Keratinocyte (primary cell): ENCODE measurements around the gene THBS2. TPM values are rescaled to one million over a fixed set of nuclear protein-coding genes. Genes with fewer than 3 reads are reported as not detected.
"Not testable (repeated sequence)": the region's sequence is repeated elsewhere in the genome, so short reads cannot be mapped to it uniquely, and the experiment has no call there.

ENCODE experiments used
- DNase-seq: peaks from one replicate; pipeline ENCODE4 v3.0.0-alpha.2; 2011; ENCODE audit warnings: low read depth, missing footprints, low spot score
- FAIRE-seq: peaks from 2 replicates; lab custom pipeline; 2011; peaks lifted over from hg19 to GRCh38; lab: Jason Lieb, UNC
- H2AFZ ChIP-seq: 2 replicates; pipeline ENCODE4 v1.6.0; 2012; ENCODE audit warnings: low read length, control low read depth, inconsistent platforms; ENCODE audit not compliant: control insufficient read depth
- H3K27ac ChIP-seq: 2 replicates; pipeline ENCODE4 v1.5.1; 2011; ENCODE audit warnings: low read length; ENCODE audit not compliant: control insufficient read depth, insufficient read depth
- H3K27me3 ChIP-seq: 3 replicates; pipeline ENCODE4 v1.6.0; 2011; ENCODE audit warnings: low read length; ENCODE audit not compliant: control insufficient read depth, insufficient read depth; ENCODE audit errors: extremely low read depth
- H3K36me3 ChIP-seq, 2 experiments: 2 replicates in 1 of 2; 3 replicates in 1 of 2; pipeline ENCODE4 v1.5.1; 2011; ENCODE audit warnings: low read length in 2 of 2, mild to moderate bottlenecking in 1 of 2; ENCODE audit not compliant: control insufficient read depth in 2 of 2, insufficient read depth in 2 of 2; ENCODE audit errors: extremely low read depth in 1 of 2
- H3K4me1 ChIP-seq: 3 replicates; pipeline ENCODE4 v1.5.1; 2011; ENCODE audit warnings: low read length; ENCODE audit not compliant: control insufficient read depth, insufficient read depth; ENCODE audit errors: extremely low read depth
- H3K4me2 ChIP-seq: 3 replicates; pipeline ENCODE4 v1.6.0; 2011; ENCODE audit warnings: low read depth, low read length; ENCODE audit not compliant: control insufficient read depth, insufficient read depth; ENCODE audit errors: extremely low read depth
- H3K4me3 ChIP-seq, 3 experiments: fragments of 200-600 bp in 1 of 3; sonication (generic) in 1 of 3; 2 replicates in 2 of 3; 3 replicates in 1 of 3; pipeline ENCODE4 v1.5.1; 2011 to 2016; ENCODE audit warnings: low read length in 3 of 3, mild to moderate bottlenecking in 3 of 3, control low read depth in 2 of 3, inconsistent platforms in 1 of 3, low read depth in 1 of 3, mixed read lengths in 1 of 3, mixed run types in 1 of 3, moderate library complexity in 1 of 3; ENCODE audit not compliant: control insufficient read depth in 2 of 3, insufficient read depth in 2 of 3; ENCODE audit errors: extremely low read depth in 1 of 3
- H3K79me2 ChIP-seq: 2 replicates; pipeline ENCODE4 v1.6.0; 2012; ENCODE audit warnings: low read length; ENCODE audit not compliant: control insufficient read depth, insufficient read depth
- H3K9ac ChIP-seq: 3 replicates; pipeline ENCODE4 v1.6.0; 2011; ENCODE audit warnings: low read length; ENCODE audit not compliant: control insufficient read depth, insufficient read depth; ENCODE audit errors: extremely low read depth
- H3K9me1 ChIP-seq: 3 replicates; pipeline ENCODE4 v1.6.0; 2011; ENCODE audit warnings: low read length; ENCODE audit not compliant: control insufficient read depth, insufficient read depth; ENCODE audit errors: extremely low read depth
- H3K9me3 ChIP-seq: 2 replicates; pipeline ENCODE4 v1.5.1; 2012; ENCODE audit warnings: low read depth, low read length; ENCODE audit not compliant: control insufficient read depth
- H4K20me1 ChIP-seq: 3 replicates; pipeline ENCODE4 v1.6.0; 2011; ENCODE audit warnings: low read length; ENCODE audit not compliant: control insufficient read depth, insufficient read depth; ENCODE audit errors: extremely low read depth
- EZH2 ChIP-seq: IDR thresholded peaks from one replicate; pipeline ENCODE4 v1.6.1; 2012; ENCODE audit warnings: inconsistent platforms, mild to moderate bottlenecking, low read length, moderate library complexity
- dilution Hi-C: fragments of 300-500 bp; cut with MboI; formaldehyde crosslinking; loops from one replicate; pipeline ENCODE4 v1.7.0; 2020; ENCODE audit warnings: low sequenced_read_pairs; ENCODE audit not compliant: extremely low pct_ligation_motif_present
- polyA plus RNA-seq, 5 experiments: library from polyadenylated mRNA; depleted of rRNA in 3 of 5; stranded (reverse) in 3 of 5; stranded (forward) in 1 of 5; unstranded in 1 of 5; fragments of >200 nt; gene quantifications; 1 replicate in 1 of 5; 2 replicates in 3 of 5; 3 replicates in 1 of 5; pipeline versions ENCODE4 v1.2.1 to v1.2.3, GENCODE V29; 2011 to 2012; ENCODE audit warnings: missing spikeins in 2 of 5, low read depth in 1 of 5, low replicate concordance in 1 of 5
- TF ChIP-seq, protein P1 (sequence below), 3 experiments: IDR thresholded peaks in 1 of 3; conservative IDR thresholded peaks in 1 of 3; optimal IDR thresholded peaks in 1 of 3; 2 replicates in 2 of 3; 3 replicates in 1 of 3; pipeline versions ENCODE3 to v1.5.1; 2011; ENCODE audit warnings: low read length in 3 of 3, mild to moderate bottlenecking in 3 of 3, moderate library complexity in 2 of 3, control low read depth in 1 of 3, inconsistent platforms in 1 of 3; ENCODE audit not compliant: insufficient read depth in 2 of 3; ENCODE audit errors: extremely low read depth in 1 of 3

THBS2 gene
- polyA plus RNA-seq, 1 donor (not counting 4 experiments of a cell fraction or from before 2014, with no cell fraction given), result 533 TPM

DNA sequence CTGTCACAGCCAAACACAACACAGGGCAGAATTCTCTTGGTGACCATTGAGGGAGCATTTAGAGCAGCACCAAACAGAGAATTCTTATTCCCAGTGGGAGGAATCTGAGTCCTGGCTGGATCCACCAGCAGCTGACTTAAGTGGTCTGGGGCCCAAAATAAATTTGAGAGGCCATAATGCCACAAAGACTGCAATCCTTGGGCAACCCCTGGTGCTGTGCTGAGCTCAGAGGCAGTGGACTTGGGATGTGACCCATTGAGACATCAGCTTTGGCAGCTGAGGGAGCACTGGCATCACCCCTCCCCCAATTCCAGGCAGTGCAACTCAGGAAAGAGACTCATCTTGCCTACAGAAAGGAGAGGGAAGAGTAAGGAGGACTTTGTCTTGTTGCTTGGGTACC, 48.6 kb upstream of the THBS2 start:
- no peak overlapping the region for H3K4me2 ChIP-seq
- no peaks in the 10 kb centered on the region for H4K20me1 ChIP-seq
- H3K9me1 ChIP-seq, result no peaks in the 10 kb centered on the region
- H2AFZ ChIP-seq, result no peak overlapping the region
- H3K4me1 ChIP-seq, result no peaks in the 10 kb centered on the region
- TF ChIP-seq EZH2, result no peak
- TF ChIP-seq, protein P1, sequence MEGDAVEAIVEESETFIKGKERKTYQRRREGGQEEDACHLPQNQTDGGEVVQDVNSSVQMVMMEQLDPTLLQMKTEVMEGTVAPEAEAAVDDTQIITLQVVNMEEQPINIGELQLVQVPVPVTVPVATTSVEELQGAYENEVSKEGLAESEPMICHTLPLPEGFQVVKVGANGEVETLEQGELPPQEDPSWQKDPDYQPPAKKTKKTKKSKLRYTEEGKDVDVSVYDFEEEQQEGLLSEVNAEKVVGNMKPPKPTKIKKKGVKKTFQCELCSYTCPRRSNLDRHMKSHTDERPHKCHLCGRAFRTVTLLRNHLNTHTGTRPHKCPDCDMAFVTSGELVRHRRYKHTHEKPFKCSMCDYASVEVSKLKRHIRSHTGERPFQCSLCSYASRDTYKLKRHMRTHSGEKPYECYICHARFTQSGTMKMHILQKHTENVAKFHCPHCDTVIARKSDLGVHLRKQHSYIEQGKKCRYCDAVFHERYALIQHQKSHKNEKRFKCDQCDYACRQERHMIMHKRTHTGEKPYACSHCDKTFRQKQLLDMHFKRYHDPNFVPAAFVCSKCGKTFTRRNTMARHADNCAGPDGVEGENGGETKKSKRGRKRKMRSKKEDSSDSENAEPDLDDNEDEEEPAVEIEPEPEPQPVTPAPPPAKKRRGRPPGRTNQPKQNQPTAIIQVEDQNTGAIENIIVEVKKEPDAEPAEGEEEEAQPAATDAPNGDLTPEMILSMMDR (optimal IDR thresholded peaks at IDR 0.05 in 1 of 3, IDR thresholded peaks at IDR 0.05 in 1 of 3, conservative IDR thresholded peaks at IDR 0.05 in 1 of 3; ENCODE audit: extremely low read depth in 1 of 3, insufficient read depth in 2 of 3, low read length in 3 of 3), result no peak
- H3K9ac ChIP-seq, result no peak overlapping the region
- no peak for DNase-seq
- peaks cover 3% of the 10 kb centered on the region for H3K9me3 ChIP-seq
- no peak for FAIRE-seq
- dilution Hi-C loops, result no loop called here
- no peak overlapping the region for H3K27ac ChIP-seq
- no peaks in the 10 kb centered on the region for H3K36me3 ChIP-seq
- no peaks in the 10 kb centered on the region for H3K27me3 ChIP-seq
- H3K79me2 ChIP-seq, result no peaks in the 10 kb centered on the region
- no peak overlapping the region for H3K4me3 ChIP-seq

DNA sequence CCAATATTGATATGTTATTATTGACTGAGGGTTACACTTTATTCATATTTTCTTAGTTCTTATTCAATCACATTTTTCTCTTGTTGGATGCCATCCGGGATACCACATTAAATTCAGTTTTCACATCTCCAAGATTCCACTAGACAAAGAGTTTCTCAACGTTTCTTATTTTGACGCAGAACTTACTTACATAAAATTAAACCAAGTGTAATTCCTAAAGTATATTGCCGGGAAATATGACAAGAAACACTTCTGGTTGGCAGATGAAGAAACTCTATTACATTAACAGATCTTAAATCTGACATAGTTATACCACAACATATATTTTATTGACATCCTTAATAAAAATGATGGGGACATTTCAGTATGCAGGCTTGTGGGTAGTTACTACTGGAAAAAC, 47.3 kb upstream of the THBS2 start:
- H3K27me3 ChIP-seq, result no peaks in the 10 kb centered on the region
- H3K27ac ChIP-seq, result no peak overlapping the region
- H3K9me1 ChIP-seq, result no peaks in the 10 kb centered on the region
- peaks cover 8% of the 10 kb centered on the region for H3K4me1 ChIP-seq
- DNase-seq (no peak), FAIRE-seq (no peak)
- no peak overlapping the region for H2AFZ ChIP-seq
- dilution Hi-C loops, result no loop called here
- TF ChIP-seq EZH2, result no peak
- TF ChIP-seq, protein P1 (optimal IDR thresholded peaks at IDR 0.05 in 1 of 3, IDR thresholded peaks at IDR 0.05 in 1 of 3, conservative IDR thresholded peaks at IDR 0.05 in 1 of 3; ENCODE audit: extremely low read depth in 1 of 3, insufficient read depth in 2 of 3, low read length in 3 of 3), result no peak
- no peaks in the 10 kb centered on the region for H3K79me2 ChIP-seq
- no peaks in the 10 kb centered on the region for H4K20me1 ChIP-seq
- no peaks in the 10 kb centered on the region for H3K36me3 ChIP-seq
- no peak overlapping the region for H3K4me2 ChIP-seq
- peaks cover 3% of the 10 kb centered on the region for H3K9me3 ChIP-seq
- no peak overlapping the region for H3K4me3 ChIP-seq
- no peak overlapping the region for H3K9ac ChIP-seq

DNA sequence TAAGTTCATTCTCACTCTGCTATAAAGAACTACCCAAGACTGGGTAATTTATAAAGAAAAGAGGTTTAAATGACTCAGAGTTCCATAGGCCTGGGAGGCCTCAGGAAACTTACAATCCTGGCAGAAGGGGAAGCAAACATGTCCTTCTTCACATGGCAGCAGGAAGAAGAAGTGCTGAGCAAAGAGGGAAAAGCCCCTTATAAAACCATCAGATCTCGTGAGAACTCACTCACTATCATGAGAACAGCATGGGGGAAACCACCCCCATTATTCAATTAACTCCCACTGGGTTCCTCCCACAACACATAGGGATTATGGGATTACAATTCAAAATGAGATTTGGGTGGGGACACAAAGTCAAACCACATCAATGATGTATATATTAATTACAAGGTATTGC, 45.0 kb upstream of the THBS2 start:
- H3K9me3 ChIP-seq, H3K9ac ChIP-seq, H2AFZ ChIP-seq, H4K20me1 ChIP-seq, H3K27ac ChIP-seq, H3K9me1 ChIP-seq, H3K79me2 ChIP-seq, H3K27me3 ChIP-seq, DNase-seq, H3K4me3 ChIP-seq, H3K4me2 ChIP-seq, FAIRE-seq, dilution Hi-C loops, H3K36me3 ChIP-seq: not testable (repeated sequence)
- peaks cover 25% of the 10 kb centered on the region for H3K4me1 ChIP-seq
